NCI-H345 (cell line): ENCODE results near the gene CAMK1.
A peak's percentile ranks its signal among the peaks of the same experiment; 100 is the strongest.

Experiments
- DNase-seq: peaks from one replicate; lab custom pipeline; 2025; lab: John Stamatoyannopoulos, UW

The CAMK1 gene

GRCh38 chr3:9769426-9770275, at the start of gene CAMK1:
CAMK1 (minus strand) TSS chr3:9769947; CDS start chr3:9767749, 2,198 bp downstream.
- DNase-seq = peak; percentile 2

GRCh38 chr3:9818666-9819335, 49.1 kb upstream of the CAMK1 start:
- no peak for DNase-seq

- DNase-seq = no peak
Measured at GRCh38 chr3:9817436-9817835, 47.7 kb upstream of the CAMK1 start.

GRCh38 chr3:9815986-9816385, 46.2 kb upstream of the CAMK1 start:
- DNase-seq = no peak

- no peak for DNase-seq
Measured at GRCh38 chr3:9812870-9813483, 43.2 kb upstream of the CAMK1 start.

GRCh38 chr3:9810846-9811245, 41.1 kb upstream of the CAMK1 start:
- DNase-seq = no peak

GRCh38 chr3:9810433-9810770, 40.7 kb upstream of the CAMK1 start:
- DNase-seq = no peak

GRCh38 chr3:9809615-9810432, 40.1 kb upstream of the CAMK1 start, which contains the start of gene TTLL3:
TTLL3 (plus strand) TSS chr3:9810262; CDS start chr3:9810662, 400 bp downstream.
- DNase-seq = peak; percentile 45

- no peak for DNase-seq
Measured at GRCh38 chr3:9809239-9809614, 39.5 kb upstream of the CAMK1 start.

- DNase-seq = peak; percentile 40
Measured at GRCh38 chr3:9808345-9809037, 38.7 kb upstream of the CAMK1 start.

GRCh38 chr3:9807981-9808344, 38.2 kb upstream of the CAMK1 start:
- no peak for DNase-seq

GRCh38 chr3:9806688-9807589, 37.2 kb upstream of the CAMK1 start:
- no peak for DNase-seq

- DNase-seq = no peak
Measured at GRCh38 chr3:9806137-9806536, 36.4 kb upstream of the CAMK1 start.

- DNase-seq = no peak
Measured at GRCh38 chr3:9804996-9805395, 35.2 kb upstream of the CAMK1 start.

GRCh38 chr3:9803494-9803893, 33.7 kb upstream of the CAMK1 start:
- no peak for DNase-seq

- DNase-seq = no peak
Measured at GRCh38 chr3:9800529-9800928, 30.8 kb upstream of the CAMK1 start.

- no peak for DNase-seq
Measured at GRCh38 chr3:9797196-9797945, 27.6 kb upstream of the CAMK1 start.

- no peak for DNase-seq
Measured at GRCh38 chr3:9795207-9795606, 25.5 kb upstream of the CAMK1 start.

- DNase-seq = no peak
Measured at GRCh38 chr3:9794400-9794799, 24.7 kb upstream of the CAMK1 start.
